Suppressor macrophage treated with lipopolysaccharide for 4 hours (primary cell): ENCODE measurements around the gene CRTAC1.
"Not testable (repeated sequence)": the region's sequence is repeated elsewhere in the genome, so short reads cannot be mapped to it uniquely, and the experiment has no call there.

Experiments
- DNase-seq: peaks from one replicate; pipeline ENCODE4 v3.0.0-alpha.2; 2020

Gene CRTAC1

GRCh38 chr10:97863808-97864207 lies 166.6 kb downstream of the CRTAC1 start:
- DNase-seq = no peak

DNA sequence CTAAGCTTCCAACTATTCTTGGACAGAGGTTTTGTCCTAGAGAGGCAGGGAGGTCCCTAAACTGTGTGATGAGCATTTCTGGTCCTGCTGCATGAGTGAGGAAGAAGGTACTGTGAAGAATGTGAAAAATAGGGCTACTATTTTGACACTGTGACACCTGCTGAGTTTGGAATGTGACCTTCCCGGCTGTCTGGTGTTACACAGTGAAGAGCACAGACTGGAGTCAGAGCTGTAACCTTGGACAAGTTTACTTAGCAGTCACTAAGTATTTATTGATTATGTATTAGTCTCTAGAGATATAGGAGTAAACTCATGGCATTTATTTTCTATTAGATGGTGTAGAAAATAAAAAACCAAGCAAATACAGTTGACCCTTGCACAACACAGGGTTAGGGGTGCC lies 168.5 kb downstream of the CRTAC1 start:
- DNase-seq = no peak

DNA sequence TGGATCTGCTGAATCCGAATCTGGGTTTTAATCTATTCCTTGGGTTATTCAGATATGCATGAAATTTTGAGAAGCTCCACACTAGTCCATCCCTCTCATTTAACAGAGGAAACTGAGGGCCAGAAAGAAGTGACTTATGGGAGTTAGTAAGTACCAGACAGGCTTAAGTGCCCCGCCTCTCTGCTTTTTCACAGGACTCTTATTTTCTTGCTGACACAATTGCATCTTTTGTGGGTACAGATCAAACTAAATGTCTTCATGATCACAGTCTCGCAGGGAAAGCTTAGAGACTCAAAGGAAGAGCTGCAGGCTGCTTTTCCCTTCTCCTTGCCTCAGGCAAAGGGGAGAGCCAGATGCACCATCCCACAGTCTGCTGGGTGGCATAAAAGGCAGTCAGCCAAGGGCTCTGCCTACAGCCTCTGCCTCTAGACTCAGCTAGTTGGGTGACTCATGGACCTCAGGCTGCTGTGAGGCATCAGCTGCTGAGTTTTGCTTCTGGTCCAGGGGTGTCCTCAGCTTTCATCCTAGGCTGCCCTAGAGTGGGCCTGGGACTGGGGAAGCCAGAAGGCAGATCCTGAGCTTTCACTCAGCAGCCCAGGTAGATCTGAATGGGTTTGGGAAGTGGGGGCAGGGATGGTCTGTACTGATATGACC lies 169.2 kb downstream of the CRTAC1 start:
- peak; percentile 87 for DNase-seq

DNA sequence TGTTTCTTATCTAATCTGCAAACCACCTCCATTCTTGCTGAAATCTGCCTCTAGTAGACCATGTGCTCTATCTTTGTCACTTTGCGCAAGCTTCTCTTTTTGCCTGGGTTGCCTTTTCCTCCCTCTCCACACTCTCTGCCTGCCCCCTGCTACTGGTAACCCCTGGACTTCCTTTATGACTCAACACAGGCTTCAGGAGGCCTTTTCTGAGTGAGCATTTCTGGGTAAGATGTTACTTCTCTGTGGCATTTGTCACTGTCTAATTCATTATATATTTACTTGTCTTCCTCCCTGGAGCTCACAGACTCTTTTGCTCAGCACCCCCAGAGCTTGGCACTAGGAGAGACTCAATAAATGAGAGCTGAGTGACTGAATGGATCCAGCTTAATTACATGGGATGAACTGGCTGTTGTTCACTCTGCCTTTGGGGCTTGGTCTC lies 172.4 kb downstream of the CRTAC1 start:
- peak; percentile 88 for DNase-seq

DNA sequence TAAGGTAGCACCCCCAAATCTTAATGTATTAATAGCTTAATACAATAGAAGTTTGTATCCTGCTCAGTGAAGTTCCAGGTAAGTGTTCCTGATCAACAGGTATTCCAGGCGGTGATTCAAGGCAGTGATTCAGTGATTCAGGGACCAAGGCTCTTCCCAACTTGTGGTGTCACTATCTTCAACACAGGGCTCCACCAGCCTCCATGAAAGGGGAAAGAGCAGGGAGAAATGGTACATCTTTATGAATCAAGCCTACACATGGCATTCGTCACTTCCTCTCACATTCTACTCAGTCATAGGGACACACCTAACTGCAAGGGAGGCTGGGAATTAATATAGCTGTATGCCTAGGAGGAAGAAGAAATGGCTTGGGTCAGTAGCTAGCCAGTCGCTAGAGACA lies 175.7 kb downstream of the CRTAC1 start:
- DNase-seq = peak; percentile 48

GRCh38 chr10:97852840-97853405 lies 177.5 kb downstream of the CRTAC1 start:
- no peak for DNase-seq

- DNase-seq = no peak
Measured at GRCh38 chr10:97852277-97852676, 178.1 kb downstream of the CRTAC1 start.

DNA sequence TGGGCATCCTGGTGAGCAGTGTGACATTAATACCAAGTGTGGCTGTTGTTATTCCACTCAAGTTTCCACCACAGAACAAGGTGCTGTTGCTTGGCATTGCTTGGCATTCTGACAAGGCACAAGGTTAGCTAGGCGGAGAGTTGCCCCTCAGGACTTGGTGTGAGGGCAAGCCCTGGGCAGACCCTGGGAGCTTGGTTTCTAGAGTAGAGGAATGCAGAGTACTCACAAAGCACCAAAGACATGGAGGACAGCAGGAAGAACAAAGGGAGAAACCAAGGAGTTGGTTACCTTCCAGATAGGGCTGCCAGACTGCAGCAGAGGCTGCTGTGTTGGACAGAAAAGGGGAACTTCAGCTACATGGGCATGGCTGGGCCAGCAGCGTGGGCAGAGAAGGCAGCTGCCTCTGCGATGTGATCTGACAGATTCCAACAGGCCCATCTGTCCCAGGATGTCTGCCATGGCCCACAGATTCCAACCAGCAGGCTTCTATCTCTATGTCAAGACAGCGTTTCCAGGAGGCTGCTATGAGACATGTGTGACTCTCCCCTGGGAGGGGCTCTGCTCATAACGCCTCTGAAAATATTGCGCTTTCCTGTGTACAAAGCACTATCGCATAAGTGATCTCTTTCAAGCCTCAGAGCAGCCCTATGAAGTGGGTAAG lies 178.9 kb downstream of the CRTAC1 start:
- peak; percentile 67 for DNase-seq

GRCh38 chr10:97850446-97850845 lies 180.0 kb downstream of the CRTAC1 start:
- peak; percentile 59 for DNase-seq

- peak; percentile 37 for DNase-seq
Measured at GRCh38 chr10:97849687-97850402, 180.6 kb downstream of the CRTAC1 start, which contains the start of gene GOLGA7B. TSS of gene GOLGA7B (plus strand) at chr10:97849843. CDS start at chr10:97850304, 461 bp downstream.

GRCh38 chr10:97849103-97849686 lies 181.2 kb downstream of the CRTAC1 start:
- no peak for DNase-seq

DNA sequence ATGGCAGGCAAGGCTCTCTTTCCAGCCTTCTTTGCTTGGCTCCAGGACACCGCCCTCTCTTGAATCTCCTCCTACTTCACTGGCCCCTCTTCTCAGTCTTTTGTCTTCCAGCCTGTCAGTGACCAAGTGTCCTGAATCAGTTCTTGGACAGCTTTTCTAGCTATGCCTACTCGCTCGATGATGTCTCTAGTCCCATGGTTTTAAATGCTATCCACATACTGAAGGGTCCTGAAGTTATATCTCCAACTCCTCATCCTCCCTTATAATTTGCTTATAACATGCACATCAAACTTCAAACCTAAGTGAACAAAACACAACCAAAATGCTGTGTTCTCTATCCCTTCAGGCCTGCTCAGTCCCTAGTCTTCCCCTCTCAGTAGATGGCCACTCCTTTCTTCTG lies 185.7 kb downstream of the CRTAC1 start:
- no peak for DNase-seq

GRCh38 chr10:97843972-97844371 lies 186.4 kb downstream of the CRTAC1 start:
- DNase-seq = not testable (repeated sequence)

- peak; percentile 16 for DNase-seq
Measured at GRCh38 chr10:97843281-97843671, 187.1 kb downstream of the CRTAC1 start.

DNA sequence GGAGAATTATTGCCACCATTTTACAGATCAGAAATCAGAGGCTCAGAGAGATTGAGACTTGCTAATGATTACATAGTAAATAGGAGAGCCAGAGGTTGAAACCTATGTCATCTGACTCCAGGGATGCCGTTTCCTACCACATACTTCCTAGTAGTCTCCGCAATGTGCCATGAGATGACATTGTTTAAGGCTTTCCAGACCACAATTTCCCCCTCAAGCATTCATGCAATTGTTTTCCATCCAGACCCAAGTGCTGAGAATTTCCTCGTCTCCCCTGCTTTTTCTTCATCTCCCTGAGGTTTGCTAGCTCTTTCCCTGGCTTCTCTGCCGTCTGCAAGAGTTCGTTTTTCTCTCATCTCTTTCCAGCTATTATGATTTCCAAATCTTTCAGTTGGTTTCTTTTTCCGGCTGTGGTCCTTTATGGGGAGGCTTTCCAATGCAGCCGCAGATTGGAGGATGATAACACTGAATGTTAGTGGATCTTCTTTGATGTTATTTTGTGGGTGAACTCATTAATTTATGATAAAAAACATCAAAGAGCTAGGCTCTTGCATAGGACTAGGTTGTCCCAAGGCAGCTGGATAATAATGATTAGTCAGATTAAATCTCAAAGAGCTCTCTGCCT lies 187.7 kb downstream of the CRTAC1 start:
- peak; percentile 35 for DNase-seq

- DNase-seq = not testable (repeated sequence)
Measured at GRCh38 chr10:97842114-97842513, 188.3 kb downstream of the CRTAC1 start.

DNA sequence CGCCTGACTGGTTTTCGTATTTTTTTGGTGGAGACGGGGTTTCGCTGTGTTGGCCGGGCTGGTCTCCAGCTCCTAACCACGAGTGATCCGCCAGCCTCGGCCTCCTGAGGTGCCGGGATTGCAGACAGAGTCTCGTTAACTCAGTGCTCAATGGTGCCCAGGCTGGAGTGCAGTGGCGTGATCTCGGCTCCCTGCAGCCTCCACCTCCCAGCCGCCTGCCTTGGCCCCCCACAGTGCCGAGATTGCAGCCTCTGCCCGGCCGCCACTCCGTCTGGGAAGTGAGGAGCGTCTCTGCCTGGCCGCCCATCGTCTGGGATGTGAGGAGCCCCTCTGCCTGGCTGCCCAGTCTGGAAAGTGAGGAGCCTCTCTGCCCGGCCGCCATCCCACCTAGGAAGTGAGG lies 189.3 kb downstream of the CRTAC1 start:
- not testable (repeated sequence) for DNase-seq

DNA sequence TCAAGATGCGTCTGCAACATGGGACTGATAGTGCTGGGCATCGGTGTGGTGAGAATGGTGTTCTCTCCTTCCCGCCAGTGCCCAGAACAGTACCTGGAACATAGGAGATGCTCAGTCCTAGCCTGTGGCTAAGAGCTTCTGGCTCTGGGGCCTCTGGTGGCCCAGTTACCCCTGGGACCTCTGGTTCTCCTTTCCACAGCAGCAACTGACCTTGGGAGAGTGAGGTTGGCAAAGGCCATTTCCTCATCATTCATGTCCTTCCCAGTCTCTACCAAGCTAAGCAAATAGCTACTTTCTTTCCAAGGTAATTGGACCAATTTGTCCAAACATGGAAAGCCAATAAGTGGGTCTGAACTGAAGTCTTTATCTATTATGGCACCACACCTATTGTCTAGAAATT lies 192.3 kb downstream of the CRTAC1 start:
- peak; percentile 26 for DNase-seq

GRCh38 chr10:97836446-97836845 lies 194.0 kb downstream of the CRTAC1 start:
- no peak for DNase-seq

DNA sequence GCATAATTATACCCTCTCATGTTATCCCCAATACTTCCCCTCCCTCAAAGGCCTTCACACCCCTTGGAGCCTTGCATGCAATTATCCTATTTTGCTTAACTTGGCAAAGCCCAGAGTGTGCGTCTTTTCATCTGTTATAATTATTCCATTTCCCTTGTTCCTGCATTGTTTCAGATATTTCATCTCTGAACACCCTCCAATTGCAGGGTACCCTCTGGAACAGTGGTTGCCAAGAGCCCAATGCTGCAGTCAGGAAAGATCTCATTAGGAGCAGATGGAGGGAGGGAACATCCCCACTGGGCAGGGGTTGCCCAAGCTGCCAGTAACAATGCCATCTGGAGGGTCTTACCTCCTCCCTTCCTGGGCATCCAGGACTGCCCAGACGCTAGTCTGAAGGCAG lies 199.2 kb downstream of the CRTAC1 start:
- DNase-seq = no peak

DNA sequence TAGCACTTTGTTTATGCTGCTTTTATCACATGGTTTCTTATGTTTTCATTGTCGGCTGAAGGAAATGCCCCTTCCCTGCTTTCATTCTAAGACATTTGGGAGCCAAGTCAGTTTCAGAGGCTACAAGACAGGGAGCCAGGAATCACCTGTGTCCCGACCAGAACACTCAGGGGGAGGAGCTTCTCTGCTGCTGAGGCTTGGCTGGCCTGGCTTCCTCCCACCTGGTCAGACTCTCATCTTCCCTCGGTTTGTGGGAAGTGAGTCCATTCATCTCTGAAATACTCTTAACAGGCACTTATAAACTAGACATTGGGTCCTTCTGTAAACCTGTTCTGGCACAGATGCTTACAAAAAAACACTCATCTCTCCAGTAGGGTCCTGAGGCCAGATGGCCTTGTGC lies 200.4 kb downstream of the CRTAC1 start:
- no peak for DNase-seq

GRCh38 chr10:97828721-97829120 lies 201.7 kb downstream of the CRTAC1 start:
- DNase-seq = no peak
